CD4-positive, alpha-beta T cell treated with Interleukin-6 for 4 hours (primary cell): Measurements from ENCODE around the gene SLC26A5.
"Not testable (repeated sequence)": the region's sequence is repeated elsewhere in the genome, so short reads cannot be mapped to it uniquely, and the experiment has no call there.

Experiments
- DNase-seq: peaks from one replicate; pipeline ENCODE4 v3.0.0-alpha.2; 2020; ENCODE audit warnings: mixed read lengths

SLC26A5 gene, protein sequence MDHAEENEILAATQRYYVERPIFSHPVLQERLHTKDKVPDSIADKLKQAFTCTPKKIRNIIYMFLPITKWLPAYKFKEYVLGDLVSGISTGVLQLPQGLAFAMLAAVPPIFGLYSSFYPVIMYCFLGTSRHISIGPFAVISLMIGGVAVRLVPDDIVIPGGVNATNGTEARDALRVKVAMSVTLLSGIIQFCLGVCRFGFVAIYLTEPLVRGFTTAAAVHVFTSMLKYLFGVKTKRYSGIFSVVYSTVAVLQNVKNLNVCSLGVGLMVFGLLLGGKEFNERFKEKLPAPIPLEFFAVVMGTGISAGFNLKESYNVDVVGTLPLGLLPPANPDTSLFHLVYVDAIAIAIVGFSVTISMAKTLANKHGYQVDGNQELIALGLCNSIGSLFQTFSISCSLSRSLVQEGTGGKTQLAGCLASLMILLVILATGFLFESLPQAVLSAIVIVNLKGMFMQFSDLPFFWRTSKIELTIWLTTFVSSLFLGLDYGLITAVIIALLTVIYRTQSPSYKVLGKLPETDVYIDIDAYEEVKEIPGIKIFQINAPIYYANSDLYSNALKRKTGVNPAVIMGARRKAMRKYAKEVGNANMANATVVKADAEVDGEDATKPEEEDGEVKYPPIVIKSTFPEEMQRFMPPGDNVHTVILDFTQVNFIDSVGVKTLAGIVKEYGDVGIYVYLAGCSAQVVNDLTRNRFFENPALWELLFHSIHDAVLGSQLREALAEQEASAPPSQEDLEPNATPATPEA

DNA sequence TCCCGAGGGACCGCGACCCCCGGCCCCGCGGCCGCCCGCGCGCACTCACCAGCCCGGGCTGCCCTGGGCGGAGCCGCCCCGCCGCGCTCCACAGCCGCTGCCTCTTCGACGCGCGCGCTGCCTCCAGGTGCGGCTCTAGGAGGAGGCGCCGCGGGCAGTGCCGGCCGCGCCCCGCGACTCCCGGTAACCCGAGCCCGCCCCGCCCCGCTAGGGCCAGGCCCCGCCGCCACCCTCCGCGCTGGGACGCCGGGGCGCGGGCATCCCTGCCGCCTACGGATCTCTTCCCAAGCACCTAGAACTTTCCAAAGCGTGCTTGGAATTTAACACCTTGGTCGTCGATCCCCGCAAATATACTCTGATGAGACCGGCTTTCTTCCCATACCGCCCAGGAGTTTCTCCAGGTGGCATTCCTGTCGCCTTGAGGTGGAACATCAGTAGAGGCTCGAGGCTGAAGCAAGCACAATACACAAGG is at the start of gene SLC26A5:
SLC26A5 (minus strand) TSS at position 159 of the 472 bp plus-strand sequence. CDS start 24,693 bp downstream, outside the sequence.
- DNase-seq: no peak

DNA sequence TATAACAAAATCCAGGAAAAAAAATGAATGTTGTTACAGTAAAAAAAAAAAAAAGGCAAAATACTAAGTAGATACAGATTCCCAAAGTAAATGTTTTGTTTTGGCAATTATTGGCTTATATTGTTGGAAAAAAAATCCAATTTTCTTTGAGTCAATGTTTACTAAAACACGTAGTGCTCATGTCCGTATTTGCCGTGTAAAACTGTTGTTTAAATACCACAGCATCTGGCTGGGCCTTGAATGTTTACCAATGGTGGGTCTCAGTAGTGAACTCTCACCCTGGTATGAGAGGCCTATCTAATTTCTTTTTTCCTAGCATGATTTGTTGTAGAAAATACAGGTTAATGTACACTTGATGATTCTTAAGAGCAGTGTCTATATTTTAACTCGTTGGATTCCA is 41.4 kb upstream of the SLC26A5 start:
- DNase-seq: no peak

DNA sequence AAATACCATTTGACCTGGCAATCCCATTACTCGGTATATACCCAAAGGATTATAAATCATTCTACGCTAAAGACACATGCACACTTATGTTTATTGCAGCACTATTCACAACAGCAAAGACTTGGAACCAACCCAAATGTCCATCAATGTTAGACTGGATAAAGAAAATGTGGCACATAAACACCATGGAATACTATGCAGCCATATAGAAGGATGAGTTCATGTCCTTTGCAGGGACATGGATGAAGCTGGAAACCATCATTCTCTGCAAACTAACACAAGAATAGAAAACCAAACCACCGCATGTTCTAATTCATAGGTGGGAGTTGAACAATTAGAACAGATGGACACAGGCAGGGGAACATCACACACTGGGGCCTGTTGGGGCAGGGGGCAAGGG is 40.9 kb upstream of the SLC26A5 start:
- not testable (repeated sequence) for DNase-seq

DNA sequence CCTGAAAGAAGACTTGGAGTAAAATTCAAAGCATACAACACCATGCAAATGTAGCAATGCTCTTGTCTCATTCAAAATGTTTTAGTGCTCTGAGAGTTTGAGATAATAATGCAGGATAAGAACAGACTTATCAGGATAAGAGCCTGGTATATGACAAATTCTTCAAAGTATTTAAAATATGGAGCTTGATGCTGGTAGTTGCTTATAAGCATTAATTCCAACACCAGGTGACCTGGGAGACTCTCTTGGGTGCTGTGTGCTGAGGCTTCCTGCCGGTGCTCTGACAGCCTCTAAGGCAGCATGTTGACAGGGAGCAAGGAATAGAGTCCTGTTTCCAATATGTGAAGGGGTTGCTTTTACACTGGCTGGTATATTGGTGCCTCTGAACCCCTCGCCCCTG is 34.8 kb upstream of the SLC26A5 start:
- DNase-seq: no peak

DNA sequence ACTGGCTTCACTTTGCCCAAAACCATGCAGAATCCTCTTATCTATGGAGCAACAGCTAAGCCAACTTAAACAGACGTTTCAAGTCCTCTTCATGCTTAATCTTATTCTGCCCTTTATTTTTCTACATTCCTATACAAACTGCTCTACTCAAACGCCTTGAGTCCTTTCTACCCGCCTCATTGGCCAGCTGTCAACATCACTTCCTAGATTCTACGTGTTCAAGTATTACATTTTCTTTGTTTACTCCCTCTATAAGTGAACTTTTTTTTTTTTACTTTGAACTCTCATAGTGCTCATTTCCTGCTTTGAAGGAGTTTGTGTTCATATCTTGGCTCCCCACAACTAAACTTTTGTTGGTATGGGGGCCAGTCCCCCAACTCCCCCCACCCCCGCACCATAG is 28.9 kb upstream of the SLC26A5 start:
- DNase-seq: no peak

DNA sequence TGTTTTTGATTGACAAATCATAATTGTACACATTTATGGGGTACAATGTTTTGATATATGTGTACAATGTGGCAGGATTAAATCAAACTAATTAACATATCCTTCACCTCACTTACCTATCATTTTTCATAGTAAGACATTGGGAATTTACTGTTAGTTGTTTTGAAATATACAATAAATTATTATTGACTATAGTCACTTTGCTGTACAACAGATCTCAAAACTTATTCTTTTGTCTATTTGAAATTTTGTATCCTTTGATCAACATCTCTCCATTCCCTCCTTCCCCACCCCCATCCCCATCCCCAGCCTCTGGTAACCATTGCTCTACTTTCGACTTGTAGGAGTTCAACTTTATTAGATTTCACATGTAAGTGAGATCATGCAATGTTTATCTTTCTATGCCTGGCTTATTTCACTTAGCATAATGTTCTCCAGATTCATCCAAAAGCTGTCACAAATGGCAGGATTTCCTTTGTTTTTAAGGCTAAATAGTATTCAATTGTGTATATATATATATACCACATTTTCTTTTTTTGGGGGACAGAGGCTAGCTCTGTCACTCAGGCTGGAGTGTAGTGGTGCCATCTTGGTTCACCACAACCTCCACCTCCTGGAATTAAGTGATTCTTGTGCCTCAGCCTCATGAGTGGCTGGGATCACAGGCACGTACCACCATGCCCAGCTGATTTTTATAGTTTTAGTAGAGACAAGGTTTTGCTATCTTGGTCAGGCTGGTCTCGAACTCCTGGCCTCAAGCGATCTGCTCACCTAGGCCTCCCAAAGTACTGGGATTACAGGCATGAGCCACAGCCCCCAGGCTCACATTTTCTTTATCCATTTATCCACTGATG is 23.3 kb upstream of the SLC26A5 start:
- no peak for DNase-seq

DNA sequence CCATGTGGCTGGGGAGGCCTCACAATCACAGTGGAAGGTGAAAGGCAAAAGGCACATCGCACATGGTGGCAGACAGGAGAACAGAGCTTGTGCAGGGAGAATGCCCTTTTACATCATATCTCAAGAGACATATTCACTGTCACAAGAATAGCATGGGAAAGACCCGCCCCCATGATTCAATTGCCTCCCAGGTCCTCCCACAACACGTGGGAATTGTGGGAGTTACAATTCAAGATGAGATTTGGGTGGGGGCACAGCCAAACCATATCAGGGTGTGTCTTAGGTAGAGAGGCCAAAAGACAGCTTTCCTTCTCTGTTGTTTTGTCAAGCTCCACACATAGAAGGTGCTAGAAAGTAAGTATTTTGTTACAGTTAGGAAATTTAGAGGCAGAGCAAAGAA is 20.8 kb upstream of the SLC26A5 start:
- DNase-seq: no peak

DNA sequence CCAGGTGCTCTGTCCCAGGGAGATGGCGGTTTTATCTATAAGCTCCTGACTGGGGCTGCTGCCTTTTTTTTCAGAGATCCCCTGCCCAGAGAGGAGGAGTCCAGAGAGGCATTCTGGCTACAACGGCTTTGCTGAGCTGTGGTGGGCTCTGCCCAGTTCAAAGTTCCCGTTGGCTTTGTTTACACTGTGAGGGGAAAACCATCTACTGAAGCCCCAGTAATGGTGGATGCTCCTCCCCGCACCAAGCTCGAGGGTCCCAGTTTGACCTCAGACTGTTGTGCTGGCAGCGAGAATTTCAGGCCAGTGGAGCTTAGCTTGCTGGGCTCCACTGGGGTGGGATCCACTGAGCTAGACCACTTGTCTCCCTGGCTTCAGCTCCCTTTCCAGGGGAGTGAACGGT is 16.4 kb upstream of the SLC26A5 start:
- no peak for DNase-seq

DNA sequence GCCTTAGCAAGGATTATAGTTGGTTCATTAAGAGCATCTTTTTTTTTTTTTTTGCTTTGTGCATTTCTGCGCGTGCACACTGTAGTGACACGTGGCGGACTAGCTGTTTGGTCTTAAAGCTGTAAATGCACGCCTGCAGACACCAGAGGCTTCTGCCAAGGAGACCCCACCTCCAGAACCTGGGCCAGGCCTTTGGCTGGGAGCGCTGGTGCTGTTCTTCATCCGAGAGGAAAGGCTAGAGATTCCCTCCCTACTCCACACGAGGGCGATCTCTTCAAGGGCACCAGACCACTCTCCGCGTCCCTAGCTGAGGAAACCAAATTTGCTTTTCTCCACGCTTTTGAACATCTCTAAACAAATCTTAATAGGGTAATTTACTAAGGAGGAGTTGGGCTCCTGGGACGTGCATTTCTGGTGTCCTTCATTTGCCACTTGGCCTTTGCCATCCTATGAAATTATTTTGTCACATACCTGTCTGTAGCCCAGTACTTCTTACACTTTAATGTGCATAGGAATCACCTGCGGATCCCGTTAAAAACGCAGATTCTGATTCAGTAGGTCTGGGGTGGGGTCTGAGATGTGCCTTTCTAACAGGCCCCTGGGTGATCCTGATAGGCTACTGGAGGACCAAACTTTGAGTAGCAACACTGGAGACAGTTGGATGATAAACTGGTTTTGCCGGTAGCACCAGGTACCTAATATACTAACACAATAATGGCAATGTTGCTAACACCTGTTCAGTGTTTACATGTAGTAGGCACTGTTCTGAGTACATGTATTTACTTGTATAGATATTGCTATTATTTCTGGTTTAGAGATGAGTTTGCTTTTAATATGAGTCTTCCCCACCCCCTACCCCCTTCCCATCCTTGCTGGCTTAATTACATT is 1.3 kb upstream of the SLC26A5 start:
- peak; percentile 22 for DNase-seq

DNA sequence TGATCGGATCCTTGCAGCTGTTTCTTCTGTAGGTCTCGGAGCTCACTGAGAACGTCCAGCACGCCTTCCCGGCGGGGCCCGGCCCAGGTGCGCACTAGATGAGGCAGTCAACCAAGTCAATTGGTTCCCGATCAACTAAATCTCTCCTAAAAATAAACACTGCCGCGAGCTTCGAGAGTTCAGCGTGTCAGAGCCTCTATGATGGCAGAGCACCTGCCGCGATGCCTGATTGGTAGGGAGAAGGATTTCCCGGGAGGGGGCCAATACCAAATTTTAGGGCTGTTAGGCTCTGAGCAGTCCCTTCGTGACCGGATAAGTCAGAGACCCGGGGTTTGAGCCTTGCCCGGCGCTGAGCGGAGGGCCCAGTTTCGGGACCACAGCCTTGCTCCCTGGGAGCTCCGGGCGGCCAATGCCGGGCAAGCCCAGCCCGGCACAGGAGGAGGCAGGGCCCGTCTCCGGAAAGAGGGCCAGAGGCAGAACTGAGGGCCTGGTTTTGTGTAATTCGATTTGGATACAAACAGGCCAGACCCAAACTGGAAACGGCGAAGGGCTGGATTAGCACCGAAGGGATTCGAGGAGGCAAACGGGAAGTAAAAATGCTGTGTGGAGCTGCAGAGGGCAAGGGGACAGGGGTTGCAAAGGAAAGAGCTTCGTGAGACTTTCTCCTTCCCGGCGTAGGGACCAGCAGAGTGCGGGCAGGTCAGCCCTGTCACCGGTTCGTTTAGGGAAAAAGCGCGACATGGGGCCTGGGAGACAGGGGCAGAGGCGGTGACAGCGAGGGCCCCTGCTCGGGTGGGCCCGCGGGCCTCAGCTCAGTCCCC is 569 bp downstream of the SLC26A5 start:
- DNase-seq: no peak

DNA sequence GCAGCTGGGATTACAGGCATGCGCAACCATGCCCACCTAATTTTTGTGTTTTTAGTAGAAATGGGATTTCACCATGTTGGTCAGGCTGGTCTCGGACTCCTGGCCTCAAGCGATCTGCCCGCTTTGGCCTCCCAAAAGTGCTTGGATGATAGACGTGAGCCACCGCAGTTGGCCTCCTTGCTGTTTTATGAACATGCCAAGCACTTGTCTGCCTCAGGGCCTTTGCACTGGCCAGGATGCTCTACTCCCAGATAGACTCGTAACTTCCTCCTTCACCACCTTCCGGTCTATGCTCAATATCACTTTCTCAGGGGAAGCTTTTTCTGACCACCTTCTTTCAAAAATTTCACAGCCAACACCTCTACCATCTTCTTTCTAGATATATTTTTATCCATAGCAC is 6.3 kb downstream of the SLC26A5 start:
- no peak for DNase-seq

DNA sequence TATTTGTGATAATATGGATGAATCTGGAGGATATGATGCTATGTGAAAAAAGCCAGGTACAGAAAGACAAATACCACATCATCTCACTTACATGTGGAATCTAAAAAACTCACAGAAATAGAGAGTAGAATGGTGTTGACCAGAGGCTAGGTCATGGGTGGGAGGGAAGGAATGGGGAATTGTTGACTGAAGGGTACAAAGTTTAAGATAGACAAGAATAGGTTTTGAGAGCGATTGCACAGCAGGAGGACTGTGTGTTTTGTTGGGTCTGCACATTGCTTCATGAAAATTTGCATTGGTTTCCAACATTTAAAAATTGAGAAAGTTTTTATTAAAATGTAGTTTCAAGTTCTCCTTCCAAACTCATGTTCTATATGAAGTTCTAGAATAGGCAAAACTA is 8.4 kb downstream of the SLC26A5 start:
- no peak for DNase-seq

DNA sequence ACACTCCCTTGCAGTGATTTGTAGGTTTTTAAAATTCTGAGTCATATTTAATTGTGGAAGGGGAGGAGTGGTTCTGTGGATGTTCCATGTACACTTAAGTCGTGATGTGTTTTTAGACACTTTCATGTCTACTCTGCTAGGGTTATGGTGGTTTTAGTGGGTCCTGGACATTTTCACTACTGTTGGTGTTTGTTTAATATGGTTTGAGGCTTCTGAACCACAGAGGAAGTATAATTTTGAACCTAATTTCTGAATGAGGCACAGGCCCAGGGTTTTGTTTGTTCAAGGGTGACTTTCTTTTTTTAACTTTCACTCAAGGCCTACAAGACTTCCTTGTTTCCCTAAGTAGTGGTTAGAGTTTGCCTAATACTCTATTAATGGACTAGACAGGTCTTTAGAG is 13.3 kb downstream of the SLC26A5 start:
- no peak for DNase-seq

DNA sequence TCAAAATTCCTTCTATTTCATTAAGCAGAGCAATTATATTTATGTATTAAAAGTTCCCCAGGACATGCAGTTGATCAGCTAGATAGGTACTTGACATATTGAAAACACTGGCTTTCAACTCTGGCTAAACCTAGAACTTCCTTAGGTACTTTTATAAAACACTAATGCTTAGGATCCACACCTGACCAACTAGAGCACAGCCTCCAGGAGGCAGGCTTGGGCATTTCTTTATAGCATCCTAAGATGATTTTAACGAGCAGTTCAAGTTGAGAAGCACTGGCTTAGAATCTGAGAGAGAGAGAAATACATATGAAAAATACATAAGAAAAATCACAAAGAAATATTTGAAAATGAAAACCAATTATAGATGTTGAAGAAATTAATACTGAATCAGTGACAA is 20.8 kb downstream of the SLC26A5 start:
- no peak for DNase-seq

DNA sequence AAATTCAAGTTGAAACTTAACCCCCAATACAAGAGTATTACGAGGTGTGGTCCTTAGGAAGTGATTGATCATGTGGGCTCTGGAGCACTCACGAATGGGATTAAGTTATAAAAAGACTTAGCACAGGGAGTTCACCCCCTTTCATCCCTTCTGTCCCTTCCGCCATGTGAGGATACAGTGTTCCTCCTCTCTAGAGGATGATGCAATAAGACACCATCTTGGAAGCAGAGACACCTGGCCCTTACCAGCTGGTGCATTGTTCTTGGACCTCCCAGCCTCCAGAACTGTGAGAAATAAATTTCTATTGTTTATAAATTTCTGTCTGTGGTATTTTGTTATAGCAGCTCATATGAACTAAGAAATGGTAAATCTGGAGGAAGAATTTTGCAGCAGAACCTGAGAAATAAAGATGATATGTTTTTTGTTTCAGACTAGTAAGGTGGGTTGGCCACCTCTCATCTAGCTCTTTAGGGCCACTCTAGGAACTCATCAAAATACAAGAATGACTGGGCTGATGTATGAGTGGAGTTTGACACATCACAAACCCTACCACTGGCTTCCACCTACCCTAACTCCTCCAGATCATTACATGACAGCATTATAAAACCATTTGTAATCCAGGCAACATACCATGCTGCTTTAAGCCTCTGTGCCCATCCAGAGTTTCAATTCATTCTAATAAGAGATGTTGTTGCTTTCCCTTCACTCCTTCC is 22.4 kb downstream of the SLC26A5 start:
- no peak for DNase-seq

DNA sequence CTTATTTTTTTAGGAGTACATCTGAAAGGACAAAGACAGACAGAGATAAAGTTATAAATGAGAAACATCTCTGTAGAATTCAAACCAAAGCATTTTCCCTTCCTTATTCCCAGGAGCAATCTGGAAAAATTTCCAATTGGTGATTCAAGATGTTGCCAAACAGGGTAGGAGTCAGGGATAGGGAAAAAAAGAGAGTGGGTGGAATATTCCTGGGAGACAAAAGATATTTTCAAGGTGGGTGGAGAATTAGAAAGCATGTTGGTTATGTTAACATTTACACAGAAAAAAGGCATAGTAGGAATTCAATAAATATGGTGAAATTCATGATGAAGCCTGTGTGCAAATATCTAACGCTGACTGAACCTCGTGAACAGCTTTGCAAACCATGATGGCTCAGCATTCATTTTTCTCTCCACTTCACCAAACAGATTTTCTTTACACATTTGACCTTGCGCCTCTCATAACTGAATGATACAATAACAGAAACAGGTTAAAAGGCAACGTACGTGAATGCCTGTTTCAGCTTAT is 25.1 kb downstream of the SLC26A5 start:
- DNase-seq: no peak

DNA sequence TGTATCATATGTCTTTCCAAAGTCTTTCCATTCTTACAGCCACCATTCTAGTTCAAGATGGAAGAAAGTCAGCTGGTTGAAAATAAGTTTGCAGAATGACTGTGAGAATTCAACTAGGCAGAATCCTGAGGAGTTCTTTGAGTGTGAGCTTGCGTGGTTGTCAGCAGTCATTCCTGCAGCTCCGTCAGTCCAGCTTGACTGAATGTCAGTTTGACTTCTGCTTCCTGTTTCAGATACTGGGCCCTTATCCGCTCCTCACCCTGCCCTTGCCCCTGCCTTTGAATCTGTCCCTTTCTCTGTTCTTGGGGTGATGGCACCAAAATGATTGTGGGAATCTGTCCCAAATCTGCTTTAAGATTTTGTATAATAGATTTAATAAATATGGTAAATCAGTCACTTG is 27.8 kb downstream of the SLC26A5 start:
- DNase-seq: no peak

DNA sequence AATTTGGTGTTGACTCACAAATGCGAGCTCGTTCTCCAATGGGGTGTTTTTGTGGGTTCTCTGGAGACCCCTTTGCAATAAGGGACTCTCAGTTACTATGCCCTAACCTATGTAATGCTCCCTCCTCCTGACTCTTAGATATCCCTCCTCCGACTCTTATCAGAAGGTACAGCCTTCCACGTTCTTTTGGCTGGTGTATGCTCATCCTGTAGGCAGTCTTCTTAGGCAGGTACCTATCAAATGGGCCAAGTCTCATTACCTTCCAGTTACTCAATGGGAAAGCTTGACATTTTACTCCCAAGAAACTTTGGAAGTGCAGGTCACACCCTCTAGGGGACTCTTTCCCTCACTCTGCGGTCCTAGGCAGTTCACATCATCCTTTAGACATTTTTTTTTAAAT is 32.6 kb downstream of the SLC26A5 start:
- DNase-seq: no peak

DNA sequence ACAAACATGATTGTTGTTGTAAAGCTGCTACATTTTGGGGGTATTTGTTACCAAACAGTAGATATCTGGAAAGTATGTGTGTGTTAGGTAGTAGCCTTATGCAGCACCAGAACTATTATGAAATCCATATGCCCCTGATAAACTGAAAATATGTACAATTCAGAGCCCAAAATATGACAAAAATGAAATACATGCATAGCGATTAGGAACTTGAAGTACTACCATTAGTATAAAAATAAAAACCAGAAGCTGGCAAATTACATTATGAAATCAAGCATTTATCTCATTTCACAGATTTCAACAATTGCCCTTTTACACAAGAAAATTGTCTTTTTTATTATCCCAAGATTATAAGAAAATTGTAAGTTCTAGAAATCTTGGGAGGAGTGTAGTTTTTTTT is 33.9 kb downstream of the SLC26A5 start:
- DNase-seq: no peak
